Vagina (tissue), 2 donors: ENCODE results near the gene MYZAP.

ENCODE experiments used
- POLR2A ChIP-seq, 2 donors: fragments of 450-650 bp; IDR thresholded peaks; one replicate each; pipeline ENCODE4 v1.6.1; 2017; ENCODE audit warnings: antibody characterized with exemption in 2 of 2, mild to moderate bottlenecking in 2 of 2, moderate library complexity in 2 of 2
- POLR2AphosphoS5 ChIP-seq, 2 donors: sonication (generic); formaldehyde crosslinking; IDR thresholded peaks; one replicate each; pipeline ENCODE4 v1.9.0; 2017; ENCODE audit warnings: antibody characterized with exemption in 2 of 2, mild to moderate bottlenecking in 2 of 2, low read depth in 1 of 2; ENCODE audit not compliant: insufficient read depth in 1 of 2
- TF ChIP-seq, protein P1 (sequence below), 3 experiments: fragments of 450-650 bp in 2 of 3; fragments of 200-600 bp in 1 of 3; sonication (generic) in 1 of 3; IDR thresholded peaks; one replicate each; pipeline ENCODE4 v1.5.1; 2017 to 2019; ENCODE audit warnings: antibody characterized with exemption in 3 of 3, mild to moderate bottlenecking in 2 of 3, moderate library complexity in 2 of 3

DNA sequence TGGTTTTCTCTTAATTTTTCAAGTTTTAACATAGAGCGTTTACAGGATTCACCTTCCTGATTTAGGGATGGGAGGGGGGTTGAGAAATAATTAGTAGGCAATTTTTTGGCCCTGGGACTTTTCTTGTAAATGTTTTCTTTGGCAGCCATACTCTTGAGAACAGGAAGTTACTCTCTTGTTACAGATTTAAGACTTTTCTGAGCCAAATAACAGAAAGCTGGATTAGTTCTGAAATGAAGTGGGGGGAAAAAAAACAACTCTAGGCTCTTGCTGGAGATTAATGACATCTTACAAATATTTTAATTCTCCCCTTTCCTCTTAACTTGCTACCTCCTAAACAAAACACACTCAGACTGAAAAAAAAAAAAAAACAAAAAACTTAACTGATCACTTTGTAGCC is 101.0 kb downstream of the MYZAP start:
- TF ChIP-seq, protein P1, sequence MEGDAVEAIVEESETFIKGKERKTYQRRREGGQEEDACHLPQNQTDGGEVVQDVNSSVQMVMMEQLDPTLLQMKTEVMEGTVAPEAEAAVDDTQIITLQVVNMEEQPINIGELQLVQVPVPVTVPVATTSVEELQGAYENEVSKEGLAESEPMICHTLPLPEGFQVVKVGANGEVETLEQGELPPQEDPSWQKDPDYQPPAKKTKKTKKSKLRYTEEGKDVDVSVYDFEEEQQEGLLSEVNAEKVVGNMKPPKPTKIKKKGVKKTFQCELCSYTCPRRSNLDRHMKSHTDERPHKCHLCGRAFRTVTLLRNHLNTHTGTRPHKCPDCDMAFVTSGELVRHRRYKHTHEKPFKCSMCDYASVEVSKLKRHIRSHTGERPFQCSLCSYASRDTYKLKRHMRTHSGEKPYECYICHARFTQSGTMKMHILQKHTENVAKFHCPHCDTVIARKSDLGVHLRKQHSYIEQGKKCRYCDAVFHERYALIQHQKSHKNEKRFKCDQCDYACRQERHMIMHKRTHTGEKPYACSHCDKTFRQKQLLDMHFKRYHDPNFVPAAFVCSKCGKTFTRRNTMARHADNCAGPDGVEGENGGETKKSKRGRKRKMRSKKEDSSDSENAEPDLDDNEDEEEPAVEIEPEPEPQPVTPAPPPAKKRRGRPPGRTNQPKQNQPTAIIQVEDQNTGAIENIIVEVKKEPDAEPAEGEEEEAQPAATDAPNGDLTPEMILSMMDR (IDR thresholded peaks at IDR 0.05), result no peak
- TF ChIP-seq POLR2A (IDR thresholded peaks at IDR 0.05) (no peak), POLR2AphosphoS5 (IDR thresholded peaks at IDR 0.05; ENCODE audit: insufficient read depth in 1 of 2, low read depth in 1 of 2) (no peak)
